GM12865 (cell line): ENCODE data around the gene TIMP3.

ENCODE experiments used
- DNase-seq: peaks from one replicate; pipeline ENCODE4 v3.0.0; 2010; ENCODE audit warnings: low read depth
- H3K4me3 ChIP-seq: 2 replicates; pipeline ENCODE4 v1.5.1; 2011; ENCODE audit warnings: mild to moderate bottlenecking, low read depth, low read length, control low read depth
- TF ChIP-seq, protein P1 (sequence below): IDR thresholded peaks from 2 replicates; pipeline ENCODE4 v1.5.1; 2011; ENCODE audit warnings: low read length, control low read depth, low read depth, inconsistent platforms; ENCODE audit not compliant: insufficient read depth; ENCODE audit errors: missing control alignments

Gene TIMP3

DNA sequence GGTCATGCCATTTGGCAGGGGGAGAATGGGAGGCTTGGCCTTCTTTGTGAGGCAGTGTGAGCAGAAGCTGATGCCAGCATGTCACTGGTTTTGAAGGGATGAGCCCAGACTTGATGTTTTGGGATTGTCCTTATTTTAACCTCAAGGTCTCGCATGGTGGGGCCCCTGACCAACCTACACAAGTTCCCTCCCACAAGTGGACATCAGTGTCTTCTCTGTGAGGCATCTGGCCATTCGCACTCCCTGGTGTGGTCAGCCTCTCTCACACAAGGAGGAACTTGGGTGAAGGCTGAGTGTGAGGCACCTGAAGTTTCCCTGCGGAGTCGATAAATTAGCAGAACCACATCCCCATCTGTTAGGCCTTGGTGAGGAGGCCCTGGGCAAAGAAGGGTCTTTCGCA, 59.8 kb downstream of the TIMP3 start:
- H3K4me3 ChIP-seq = no peak overlapping the region
- TF ChIP-seq, protein P1, sequence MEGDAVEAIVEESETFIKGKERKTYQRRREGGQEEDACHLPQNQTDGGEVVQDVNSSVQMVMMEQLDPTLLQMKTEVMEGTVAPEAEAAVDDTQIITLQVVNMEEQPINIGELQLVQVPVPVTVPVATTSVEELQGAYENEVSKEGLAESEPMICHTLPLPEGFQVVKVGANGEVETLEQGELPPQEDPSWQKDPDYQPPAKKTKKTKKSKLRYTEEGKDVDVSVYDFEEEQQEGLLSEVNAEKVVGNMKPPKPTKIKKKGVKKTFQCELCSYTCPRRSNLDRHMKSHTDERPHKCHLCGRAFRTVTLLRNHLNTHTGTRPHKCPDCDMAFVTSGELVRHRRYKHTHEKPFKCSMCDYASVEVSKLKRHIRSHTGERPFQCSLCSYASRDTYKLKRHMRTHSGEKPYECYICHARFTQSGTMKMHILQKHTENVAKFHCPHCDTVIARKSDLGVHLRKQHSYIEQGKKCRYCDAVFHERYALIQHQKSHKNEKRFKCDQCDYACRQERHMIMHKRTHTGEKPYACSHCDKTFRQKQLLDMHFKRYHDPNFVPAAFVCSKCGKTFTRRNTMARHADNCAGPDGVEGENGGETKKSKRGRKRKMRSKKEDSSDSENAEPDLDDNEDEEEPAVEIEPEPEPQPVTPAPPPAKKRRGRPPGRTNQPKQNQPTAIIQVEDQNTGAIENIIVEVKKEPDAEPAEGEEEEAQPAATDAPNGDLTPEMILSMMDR = no peak
- DNase-seq = no peak

DNA sequence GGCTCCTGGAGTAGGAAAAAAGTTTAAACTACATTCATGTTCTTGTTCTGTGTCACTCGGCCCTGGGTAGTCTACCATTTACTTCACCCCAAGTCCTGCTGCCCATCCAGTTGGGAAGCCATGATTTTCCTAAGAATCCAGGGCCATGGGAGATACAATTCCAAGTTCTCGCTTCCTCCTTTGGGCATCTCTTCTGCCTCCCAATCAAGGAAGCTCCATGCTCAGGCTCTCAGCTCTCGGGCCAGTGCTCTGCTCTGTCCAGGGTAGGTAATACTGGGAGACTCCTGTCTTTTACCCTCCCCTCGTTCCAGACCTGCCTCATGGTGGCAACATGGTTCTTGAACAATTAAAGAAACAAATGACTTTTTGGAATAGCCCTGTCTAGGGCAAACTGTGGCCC, 60.6 kb downstream of the TIMP3 start:
- no peak overlapping the region for H3K4me3 ChIP-seq
- no peak for DNase-seq
- TF ChIP-seq, protein P1 = no peak

DNA sequence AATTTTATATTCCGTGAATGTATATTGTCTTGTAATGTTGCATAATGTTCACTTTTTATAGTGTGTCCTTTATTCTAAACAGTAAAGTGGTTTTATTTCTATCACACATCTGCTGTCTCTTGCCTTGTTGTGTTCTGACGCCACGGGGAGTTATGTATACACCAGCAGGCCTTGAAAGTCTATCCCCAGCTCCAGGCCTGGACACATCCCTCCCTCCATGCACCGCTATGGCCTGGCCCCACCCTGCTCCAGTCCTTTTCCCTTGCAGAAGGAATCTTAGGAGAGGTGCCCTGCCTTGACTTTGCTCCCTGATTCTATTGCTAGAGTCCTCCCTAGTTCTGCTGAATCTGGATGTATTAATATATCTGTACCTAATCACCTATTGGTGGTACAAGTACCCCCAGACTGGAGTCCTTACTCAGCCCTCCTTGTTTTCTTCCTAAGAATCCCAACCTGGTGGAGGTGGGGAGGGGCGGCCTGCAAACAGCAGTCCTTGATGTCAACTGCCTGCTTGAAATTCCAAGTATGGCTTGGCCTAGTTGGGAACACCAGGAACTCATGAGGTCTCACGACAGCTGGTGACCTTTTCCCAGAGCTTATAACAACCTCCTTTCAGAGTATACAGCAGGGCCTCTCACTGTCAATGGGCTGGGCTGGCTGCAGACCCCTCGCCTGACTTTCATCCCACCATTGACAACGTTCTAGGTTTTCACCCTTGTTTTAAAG, 61.6 kb downstream of the TIMP3 start:
- no peak for DNase-seq
- TF ChIP-seq, protein P1 = no peak
- no peak overlapping the region for H3K4me3 ChIP-seq

DNA sequence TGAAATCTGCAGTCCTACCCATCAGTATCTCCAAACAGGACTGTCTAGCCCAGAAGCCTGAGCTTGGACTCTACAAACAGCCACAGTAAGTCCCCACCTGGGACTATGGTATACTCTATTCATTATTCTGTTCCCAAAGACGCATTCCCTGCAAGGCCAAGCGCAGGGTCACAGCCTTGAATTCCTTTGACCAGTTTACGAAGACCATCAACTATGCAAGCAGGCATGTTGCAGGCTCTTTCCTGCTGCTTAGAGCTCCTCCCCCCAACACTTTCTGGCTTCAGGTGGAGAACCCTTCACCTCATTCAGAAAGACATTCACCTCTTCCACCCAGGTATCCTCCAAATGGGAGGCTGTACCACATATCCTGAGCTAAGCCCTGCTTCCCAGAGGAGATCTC, 62.5 kb downstream of the TIMP3 start:
- TF ChIP-seq, protein P1 = no peak
- DNase-seq = no peak
- H3K4me3 ChIP-seq = no peak overlapping the region

DNA sequence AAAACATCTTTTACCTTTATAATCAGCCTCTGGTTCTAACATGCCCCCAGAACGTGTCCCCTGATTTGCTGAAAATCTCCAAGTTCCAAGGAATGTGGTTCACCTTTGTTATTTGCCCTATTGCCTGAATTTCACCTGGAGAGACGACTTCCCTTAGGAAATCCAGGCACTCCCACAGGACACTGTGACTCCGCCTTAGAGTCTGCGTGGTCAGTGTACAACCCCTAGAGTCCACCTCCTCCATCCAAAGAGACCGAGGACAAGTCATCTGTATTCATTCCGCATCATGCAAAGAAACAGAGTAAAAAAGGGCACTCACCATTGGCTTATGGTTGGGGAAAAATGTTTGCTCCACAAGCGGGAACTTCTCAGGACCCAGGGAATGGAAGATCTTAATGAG, 63.1 kb downstream of the TIMP3 start:
- no peak overlapping the region for H3K4me3 ChIP-seq
- no peak for DNase-seq
- TF ChIP-seq, protein P1 = no peak

DNA sequence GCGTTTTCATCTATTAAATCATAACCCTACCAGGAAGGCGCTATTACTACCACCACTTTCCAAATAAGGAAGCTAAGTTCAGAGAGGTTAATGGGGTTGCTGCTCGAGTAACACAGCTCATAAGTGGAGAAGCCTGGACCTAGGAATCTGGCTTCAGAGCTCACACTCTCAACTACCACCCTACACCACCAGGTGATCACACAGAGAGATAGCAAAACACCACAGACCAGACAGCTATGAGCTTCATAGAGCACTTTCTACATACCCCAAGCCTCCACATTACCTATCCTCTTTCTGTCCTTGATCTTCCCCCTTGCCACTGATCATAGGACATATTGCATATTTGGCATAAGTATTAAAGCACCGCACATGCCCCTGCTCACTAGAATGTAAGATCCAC, 65.4 kb downstream of the TIMP3 start:
- DNase-seq = no peak
- TF ChIP-seq, protein P1 = no peak
- no peak overlapping the region for H3K4me3 ChIP-seq

DNA sequence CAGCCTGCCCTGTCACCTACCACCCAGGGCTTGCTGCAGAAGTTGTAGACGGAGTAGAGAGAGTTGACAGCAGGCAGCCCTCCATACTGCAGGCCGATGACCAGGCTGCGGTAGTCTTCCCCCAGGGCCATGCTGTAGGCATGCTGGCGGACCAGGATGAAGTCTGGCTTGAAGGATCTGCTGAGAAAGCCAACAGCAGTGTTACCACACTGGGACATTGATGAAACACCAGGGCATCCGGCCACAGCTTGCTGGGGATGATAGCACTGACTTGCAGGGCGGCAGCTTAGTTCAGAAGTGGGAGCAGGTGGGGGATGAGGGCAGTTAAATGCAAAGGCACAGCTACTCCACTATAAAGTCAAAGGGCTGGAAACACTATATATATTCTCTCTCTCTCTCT, 67.4 kb downstream of the TIMP3 start:
- TF ChIP-seq, protein P1 = no peak
- DNase-seq = no peak
- no peak overlapping the region for H3K4me3 ChIP-seq
